Activated CD4-positive, alpha-beta T cell treated with anti-CD3 and anti-CD28 coated beads, Interleukin-2, amount 10 ng/mL, durations not matched to agents 24 days and 14 days (primary cell): ENCODE data around the gene TLR7. TPM values are rescaled to one million over a fixed set of nuclear protein-coding genes. Genes with fewer than 3 reads are reported as not detected.
A peak's percentile ranks its signal among the peaks of the same experiment; 100 is the strongest.

Experiments used
- DNase-seq: peaks from one replicate; pipeline ENCODE4 v3.0.0; 2022
- H3K27ac Mint-ChIP-seq: one replicate; pipeline ENCODE4 v1.8.0; 2022; ENCODE audit warnings: mild to moderate bottlenecking, mixed read lengths
- H3K27me3 Mint-ChIP-seq: one replicate; pipeline ENCODE4 v1.8.0; 2022; ENCODE audit warnings: mixed read lengths
- H3K36me3 Mint-ChIP-seq: one replicate; pipeline ENCODE4 v1.8.0; 2022; ENCODE audit warnings: low read depth, mild to moderate bottlenecking, mixed read lengths
- H3K4me1 Mint-ChIP-seq: one replicate; pipeline ENCODE4 v1.8.0; 2021; ENCODE audit warnings: mixed read lengths
- H3K4me3 Mint-ChIP-seq: one replicate; pipeline ENCODE4 v1.8.0; 2022; ENCODE audit warnings: mild to moderate bottlenecking, moderate library complexity, mixed read lengths
- H3K9me3 Mint-ChIP-seq: one replicate; pipeline ENCODE4 v1.8.0; 2021; ENCODE audit warnings: mixed read lengths
- intact Hi-C: fragments of 100-400 bp; cut with micrococcal nuclease; formaldehyde crosslinking; loops from one replicate; pipeline ENCODE4 v1.15.1; 2023
- total RNA-seq: library from RNA; stranded (reverse); gene quantifications from 2 replicates; pipeline ENCODE4 v1.2.3, GENCODE V29; 2022

Gene TLR7
- total RNA-seq, 1 donor from 2014 or later: 0.12 TPM

- H3K27ac Mint-ChIP-seq: no peak overlapping the region
- no peaks in the 10 kb centered on the region for H3K9me3 Mint-ChIP-seq
- H3K4me3 Mint-ChIP-seq: no peak overlapping the region
- no peaks in the 10 kb centered on the region for H3K36me3 Mint-ChIP-seq
- H3K4me1 Mint-ChIP-seq: peaks cover 3% of the 10 kb centered on the region
- DNase-seq: no peak
- intact Hi-C loops: no loop called here
- no peaks in the 10 kb centered on the region for H3K27me3 Mint-ChIP-seq
Observed at GRCh38 chrX:12874581-12874980, 7.7 kb downstream of the TLR7 start.

- Mint-ChIP-seq H3K4me3 (no peak overlapping the region), H3K27me3 (peaks cover 3% of the 10 kb centered on the region), H3K27ac (no peak overlapping the region), H3K4me1 (no peaks in the 10 kb centered on the region), H3K36me3 (peaks cover 2% of the 10 kb centered on the region), H3K9me3 (no peaks in the 10 kb centered on the region)
- no peak for DNase-seq
- intact Hi-C loops: no loop called here
Observed at GRCh38 chrX:12877386-12877785, 10.5 kb downstream of the TLR7 start.

DNA sequence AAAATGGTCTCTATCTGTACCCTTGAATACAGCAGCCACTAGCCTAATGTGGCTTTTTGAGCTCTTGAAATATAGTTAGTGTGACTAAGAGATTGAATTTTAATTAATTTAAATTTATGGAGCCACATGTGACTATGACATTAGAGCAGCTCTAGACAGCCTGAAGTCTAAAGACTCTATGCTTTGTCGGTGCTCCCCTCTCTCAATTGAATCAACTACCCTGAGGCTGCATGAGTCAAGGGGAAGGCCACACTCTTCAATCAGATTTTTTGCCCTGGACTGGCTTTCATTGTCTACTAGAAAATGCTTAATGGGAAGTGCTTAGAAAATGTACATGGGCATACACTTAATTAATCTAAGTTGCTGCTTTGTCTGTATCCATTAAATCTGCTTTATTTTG, 11.7 kb downstream of the TLR7 start:
- intact Hi-C loops: no loop called here
- no peaks in the 10 kb centered on the region for H3K9me3 Mint-ChIP-seq
- DNase-seq: no peak

GRCh38 chrX:12881914-12882313, 15.0 kb downstream of the TLR7 start:
- H3K4me3 Mint-ChIP-seq: no peak overlapping the region
- DNase-seq: no peak
- no peaks in the 10 kb centered on the region for H3K9me3 Mint-ChIP-seq
- peaks cover 8% of the 10 kb centered on the region for H3K27me3 Mint-ChIP-seq
- no peak overlapping the region for H3K27ac Mint-ChIP-seq
- no peaks in the 10 kb centered on the region for H3K4me1 Mint-ChIP-seq
- intact Hi-C loops: no loop called here
- H3K36me3 Mint-ChIP-seq: peaks cover 7% of the 10 kb centered on the region

More for the DNA sequence above, 11.7 kb downstream of the TLR7 start:
- Mint-ChIP-seq H3K27me3 (peaks cover 5% of the 10 kb centered on the region), H3K4me1 (no peaks in the 10 kb centered on the region), H3K4me3 (no peak overlapping the region), H3K27ac (no peak overlapping the region), H3K36me3 (peaks cover 2% of the 10 kb centered on the region)

DNA sequence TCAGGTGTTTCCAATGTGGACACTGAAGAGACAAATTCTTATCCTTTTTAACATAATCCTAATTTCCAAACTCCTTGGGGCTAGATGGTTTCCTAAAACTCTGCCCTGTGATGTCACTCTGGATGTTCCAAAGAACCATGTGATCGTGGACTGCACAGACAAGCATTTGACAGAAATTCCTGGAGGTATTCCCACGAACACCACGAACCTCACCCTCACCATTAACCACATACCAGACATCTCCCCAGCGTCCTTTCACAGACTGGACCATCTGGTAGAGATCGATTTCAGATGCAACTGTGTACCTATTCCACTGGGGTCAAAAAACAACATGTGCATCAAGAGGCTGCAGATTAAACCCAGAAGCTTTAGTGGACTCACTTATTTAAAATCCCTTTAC, 18.6 kb downstream of the TLR7 start:
- Mint-ChIP-seq H3K9me3 (no peaks in the 10 kb centered on the region), H3K27ac (no peak overlapping the region), H3K4me3 (no peak overlapping the region), H3K27me3 (peaks cover 8% of the 10 kb centered on the region), H3K4me1 (peaks cover 9% of the 10 kb centered on the region), H3K36me3 (peaks cover 7% of the 10 kb centered on the region)
- intact Hi-C loops: no loop called here
- no peak for DNase-seq

DNA sequence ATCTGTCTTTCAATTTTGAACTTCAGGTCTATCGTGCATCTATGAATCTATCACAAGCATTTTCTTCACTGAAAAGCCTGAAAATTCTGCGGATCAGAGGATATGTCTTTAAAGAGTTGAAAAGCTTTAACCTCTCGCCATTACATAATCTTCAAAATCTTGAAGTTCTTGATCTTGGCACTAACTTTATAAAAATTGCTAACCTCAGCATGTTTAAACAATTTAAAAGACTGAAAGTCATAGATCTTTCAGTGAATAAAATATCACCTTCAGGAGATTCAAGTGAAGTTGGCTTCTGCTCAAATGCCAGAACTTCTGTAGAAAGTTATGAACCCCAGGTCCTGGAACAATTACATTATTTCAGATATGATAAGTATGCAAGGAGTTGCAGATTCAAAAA, 19.7 kb downstream of the TLR7 start:
- Mint-ChIP-seq H3K4me1 (peaks cover 19% of the 10 kb centered on the region), H3K27ac (no peak overlapping the region), H3K9me3 (no peaks in the 10 kb centered on the region), H3K27me3 (peaks cover 8% of the 10 kb centered on the region), H3K36me3 (peaks cover 7% of the 10 kb centered on the region), H3K4me3 (no peak overlapping the region)
- intact Hi-C loops: no loop called here
- no peak for DNase-seq

- Mint-ChIP-seq H3K36me3 (peaks cover 6% of the 10 kb centered on the region), H3K27ac (no peak overlapping the region), H3K4me3 (no peak overlapping the region), H3K27me3 (peaks cover 5% of the 10 kb centered on the region), H3K9me3 (no peaks in the 10 kb centered on the region), H3K4me1 (peaks cover 21% of the 10 kb centered on the region)
- no peak for DNase-seq
- intact Hi-C loops: no loop called here
Observed at GRCh38 chrX:12887141-12887540, 20.3 kb downstream of the TLR7 start.

DNA sequence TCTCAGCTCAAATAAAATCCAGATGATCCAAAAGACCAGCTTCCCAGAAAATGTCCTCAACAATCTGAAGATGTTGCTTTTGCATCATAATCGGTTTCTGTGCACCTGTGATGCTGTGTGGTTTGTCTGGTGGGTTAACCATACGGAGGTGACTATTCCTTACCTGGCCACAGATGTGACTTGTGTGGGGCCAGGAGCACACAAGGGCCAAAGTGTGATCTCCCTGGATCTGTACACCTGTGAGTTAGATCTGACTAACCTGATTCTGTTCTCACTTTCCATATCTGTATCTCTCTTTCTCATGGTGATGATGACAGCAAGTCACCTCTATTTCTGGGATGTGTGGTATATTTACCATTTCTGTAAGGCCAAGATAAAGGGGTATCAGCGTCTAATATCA, 20.9 kb downstream of the TLR7 start:
- Mint-ChIP-seq H3K36me3 (peaks cover 5% of the 10 kb centered on the region), H3K27me3 (peaks cover 5% of the 10 kb centered on the region), H3K9me3 (no peaks in the 10 kb centered on the region), H3K27ac (no peak overlapping the region), H3K4me3 (no peak overlapping the region), H3K4me1 (peaks cover 27% of the 10 kb centered on the region)
- no peak for DNase-seq
- intact Hi-C loops: no loop called here

DNA sequence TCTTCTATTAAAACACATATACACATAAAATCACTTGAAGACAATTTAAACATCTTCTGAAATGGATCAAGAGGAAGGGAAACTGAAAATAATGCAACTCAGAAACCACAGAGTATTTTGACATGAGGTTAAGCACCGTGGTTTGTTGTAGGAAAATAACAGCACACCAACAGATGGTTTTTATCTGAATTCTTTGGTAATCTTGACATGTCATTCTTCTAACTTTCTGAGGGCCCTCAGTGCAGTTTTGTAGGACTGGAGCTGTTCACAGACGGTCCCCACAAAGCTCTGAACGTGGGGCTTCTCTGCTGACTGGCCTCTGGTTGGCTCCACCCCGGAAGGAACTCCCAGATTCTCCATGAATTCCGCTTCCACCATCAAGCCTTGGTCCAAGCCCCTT, 23.6 kb downstream of the TLR7 start:
- Mint-ChIP-seq H3K9me3 (no peaks in the 10 kb centered on the region), H3K4me1 (peaks cover 39% of the 10 kb centered on the region), H3K27me3 (no peaks in the 10 kb centered on the region), H3K27ac (peak overlapping the region; percentile 88), H3K36me3 (peaks cover 3% of the 10 kb centered on the region), H3K4me3 (peak overlapping the region; percentile 55)
- intact Hi-C loops: loop anchor here (5.0 kb wide), 2 partner anchors 118 to 1137 kb away; partner anchors contain the start of gene GEMIN8
- peak; percentile 76 for DNase-seq

- H3K9me3 Mint-ChIP-seq: no peaks in the 10 kb centered on the region
- H3K4me3 Mint-ChIP-seq: no peak overlapping the region
- DNase-seq: no peak
- peaks cover under 1% of the 10 kb centered on the region for H3K36me3 Mint-ChIP-seq
- H3K27ac Mint-ChIP-seq: peak overlapping the region; percentile 88
- intact Hi-C loops: loop anchor here (5.0 kb wide), 2 partner anchors 119 to 1136 kb away; partner anchors contain the start of gene GEMIN8
- H3K4me1 Mint-ChIP-seq: peaks cover 39% of the 10 kb centered on the region
- H3K27me3 Mint-ChIP-seq: no peaks in the 10 kb centered on the region
Observed at GRCh38 chrX:12891171-12891570, 24.3 kb downstream of the TLR7 start.

GRCh38 chrX:12891915-12892506, 25.1 kb downstream of the TLR7 start:
- intact Hi-C loops: loop anchor here (5.0 kb wide), 2 partner anchors 120 to 1135 kb away; partner anchors contain the start of gene GEMIN8
- H3K9me3 Mint-ChIP-seq: no peaks in the 10 kb centered on the region
- peaks cover 39% of the 10 kb centered on the region for H3K4me1 Mint-ChIP-seq

DNA sequence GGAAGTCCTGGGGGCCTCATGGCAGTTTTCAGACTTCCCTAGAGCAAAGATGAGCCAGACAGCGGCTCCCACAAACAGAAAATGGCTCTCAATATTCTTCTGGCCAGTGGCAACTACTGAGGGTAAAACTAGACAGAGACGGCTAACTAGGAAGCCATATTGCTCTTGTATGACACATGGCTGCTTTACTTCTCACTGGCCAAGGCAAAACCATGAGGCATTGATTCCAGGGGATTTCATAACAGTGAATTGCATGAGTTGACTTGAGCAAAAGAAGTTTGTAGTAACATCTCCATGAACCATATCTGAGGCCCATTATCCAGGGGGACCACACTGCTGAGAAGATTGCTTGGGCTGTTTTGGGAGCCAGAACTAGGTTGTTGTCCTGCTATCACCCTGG, 25.8 kb downstream of the TLR7 start:
- Mint-ChIP-seq H3K9me3 (no peaks in the 10 kb centered on the region), H3K4me1 (peaks cover 40% of the 10 kb centered on the region), H3K4me3 (no peak overlapping the region), H3K36me3 (no peaks in the 10 kb centered on the region), H3K27me3 (no peaks in the 10 kb centered on the region), H3K27ac (peak overlapping the region; percentile 82)
- no peak for DNase-seq
- intact Hi-C loops: loop anchor here (5.0 kb wide), 2 partner anchors 120 to 1135 kb away; partner anchors contain the start of gene GEMIN8

More at GRCh38 chrX:12891915-12892506, 25.1 kb downstream of the TLR7 start:
- H3K27ac Mint-ChIP-seq: peak overlapping the region; percentile 82
- DNase-seq: peak; percentile 64
- no peaks in the 10 kb centered on the region for H3K36me3 Mint-ChIP-seq
- peak overlapping the region; percentile 51 for H3K4me3 Mint-ChIP-seq
- no peaks in the 10 kb centered on the region for H3K27me3 Mint-ChIP-seq

GRCh38 chrX:12894074-12895030, 27.5 kb downstream of the TLR7 start:
- intact Hi-C loops: loop anchor here (1.0 to 5.0 kb wide), 3 partner anchors 80 to 1133 kb away; partner anchors contain the start of gene GEMIN8
- Mint-ChIP-seq H3K36me3 (no peaks in the 10 kb centered on the region), H3K4me3 (no peak overlapping the region), H3K9me3 (no peaks in the 10 kb centered on the region), H3K4me1 (peaks cover 46% of the 10 kb centered on the region), H3K27me3 (no peaks in the 10 kb centered on the region), H3K27ac (peak overlapping the region; percentile 3)
- DNase-seq: peak; percentile 84

DNA sequence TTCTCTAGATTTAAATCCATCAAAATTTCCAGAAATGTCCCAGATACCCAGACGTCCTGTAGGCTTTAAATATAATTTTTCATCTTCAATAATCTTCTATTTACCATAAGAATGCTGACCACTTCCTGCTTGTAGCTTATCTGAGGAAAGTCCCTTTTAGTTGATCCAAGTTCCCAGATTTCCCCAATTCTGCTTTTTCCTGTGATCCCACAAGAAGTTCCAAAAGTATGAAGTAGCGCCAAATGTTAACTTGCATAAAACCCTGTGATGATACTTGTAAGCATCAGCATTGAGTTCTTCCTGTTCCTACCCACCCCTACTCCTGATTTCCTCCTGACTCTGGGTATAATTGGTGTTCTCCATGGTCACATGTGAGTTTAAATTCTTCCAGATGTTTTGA, 29.0 kb downstream of the TLR7 start:
- H3K27ac Mint-ChIP-seq: no peak overlapping the region
- no peak for DNase-seq
- intact Hi-C loops: no loop called here
- H3K4me1 Mint-ChIP-seq: peaks cover 34% of the 10 kb centered on the region
- no peaks in the 10 kb centered on the region for H3K36me3 Mint-ChIP-seq
- no peak overlapping the region for H3K4me3 Mint-ChIP-seq
- no peaks in the 10 kb centered on the region for H3K27me3 Mint-ChIP-seq
- no peaks in the 10 kb centered on the region for H3K9me3 Mint-ChIP-seq
